ENCODE data around the gene CCND1.

DNA sequence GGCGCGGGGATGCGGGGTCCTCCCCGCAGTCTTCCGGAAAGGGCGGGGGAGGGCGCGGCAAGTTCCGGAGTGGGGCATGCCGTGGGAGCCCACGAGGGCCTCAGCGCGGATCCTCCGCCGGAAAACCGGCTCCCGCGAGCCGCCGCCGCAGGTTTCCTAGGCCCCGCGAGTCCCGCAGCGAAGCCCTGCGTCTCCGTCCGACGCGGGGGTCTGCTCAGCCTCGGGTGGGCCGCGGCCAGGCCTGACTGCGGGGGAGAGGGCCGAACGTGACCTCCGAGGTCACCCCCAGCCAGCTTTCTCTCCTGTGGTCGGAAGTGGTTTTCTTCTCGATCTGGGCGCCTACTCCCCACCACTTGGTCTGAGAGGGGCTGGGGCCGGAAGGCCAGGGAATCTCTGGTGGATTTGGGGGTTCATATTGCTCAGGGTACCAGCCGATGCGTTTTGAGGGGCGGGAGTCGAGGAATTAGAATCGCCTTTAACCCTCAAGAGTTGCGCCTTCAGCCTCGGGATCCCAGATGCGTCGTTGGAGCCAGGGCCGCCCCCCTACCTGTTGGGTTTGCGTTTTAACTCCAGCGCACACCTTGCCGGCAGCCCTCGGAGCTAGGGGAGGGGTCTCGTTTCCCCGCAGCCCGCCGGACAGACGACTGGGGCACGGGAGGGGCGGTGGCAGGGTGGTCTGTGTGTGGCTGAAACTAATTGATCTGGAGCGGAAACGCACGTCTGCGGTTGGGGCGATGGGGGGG, 3.6 kb upstream of the CCND1 start:
- TF ChIP-seq CREB1 (IDR thresholded peaks at IDR 0.05; ENCODE audit: low read depth) (no peak), EP300 (IDR thresholded peaks at IDR 0.05; ENCODE audit: borderline replicate concordance) (no peak), NFIC (IDR thresholded peaks at IDR 0.05) (no peak), TAF1 (IDR thresholded peaks at IDR 0.05; ENCODE audit: low read depth) (no peak), TEAD4 (IDR thresholded peaks at IDR 0.05) (no peak), YY1 (IDR thresholded peaks at IDR 0.05; ENCODE audit: low read depth) (no peak), USF1 (IDR thresholded peaks at IDR 0.05) (no peak), FOXM1 (IDR thresholded peaks at IDR 0.05; ENCODE audit: borderline replicate concordance, low read depth) (no peak), ZBTB7A (IDR thresholded peaks at IDR 0.05; ENCODE audit: low read depth) (no peak)
- TF ChIP-seq, protein P1, sequence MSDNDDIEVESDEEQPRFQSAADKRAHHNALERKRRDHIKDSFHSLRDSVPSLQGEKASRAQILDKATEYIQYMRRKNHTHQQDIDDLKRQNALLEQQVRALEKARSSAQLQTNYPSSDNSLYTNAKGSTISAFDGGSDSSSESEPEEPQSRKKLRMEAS (IDR thresholded peaks at IDR 0.05), result no peak
- TF ChIP-seq, protein P2, sequence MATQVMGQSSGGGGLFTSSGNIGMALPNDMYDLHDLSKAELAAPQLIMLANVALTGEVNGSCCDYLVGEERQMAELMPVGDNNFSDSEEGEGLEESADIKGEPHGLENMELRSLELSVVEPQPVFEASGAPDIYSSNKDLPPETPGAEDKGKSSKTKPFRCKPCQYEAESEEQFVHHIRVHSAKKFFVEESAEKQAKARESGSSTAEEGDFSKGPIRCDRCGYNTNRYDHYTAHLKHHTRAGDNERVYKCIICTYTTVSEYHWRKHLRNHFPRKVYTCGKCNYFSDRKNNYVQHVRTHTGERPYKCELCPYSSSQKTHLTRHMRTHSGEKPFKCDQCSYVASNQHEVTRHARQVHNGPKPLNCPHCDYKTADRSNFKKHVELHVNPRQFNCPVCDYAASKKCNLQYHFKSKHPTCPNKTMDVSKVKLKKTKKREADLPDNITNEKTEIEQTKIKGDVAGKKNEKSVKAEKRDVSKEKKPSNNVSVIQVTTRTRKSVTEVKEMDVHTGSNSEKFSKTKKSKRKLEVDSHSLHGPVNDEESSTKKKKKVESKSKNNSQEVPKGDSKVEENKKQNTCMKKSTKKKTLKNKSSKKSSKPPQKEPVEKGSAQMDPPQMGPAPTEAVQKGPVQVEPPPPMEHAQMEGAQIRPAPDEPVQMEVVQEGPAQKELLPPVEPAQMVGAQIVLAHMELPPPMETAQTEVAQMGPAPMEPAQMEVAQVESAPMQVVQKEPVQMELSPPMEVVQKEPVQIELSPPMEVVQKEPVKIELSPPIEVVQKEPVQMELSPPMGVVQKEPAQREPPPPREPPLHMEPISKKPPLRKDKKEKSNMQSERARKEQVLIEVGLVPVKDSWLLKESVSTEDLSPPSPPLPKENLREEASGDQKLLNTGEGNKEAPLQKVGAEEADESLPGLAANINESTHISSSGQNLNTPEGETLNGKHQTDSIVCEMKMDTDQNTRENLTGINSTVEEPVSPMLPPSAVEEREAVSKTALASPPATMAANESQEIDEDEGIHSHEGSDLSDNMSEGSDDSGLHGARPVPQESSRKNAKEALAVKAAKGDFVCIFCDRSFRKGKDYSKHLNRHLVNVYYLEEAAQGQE (IDR thresholded peaks at IDR 0.05; ENCODE audit: low read depth), result no peak

Data from Ishikawa (cell line).